Suprapubic skin (tissue), 3 donors: ENCODE data around the gene COPS7B.

Source experiments
- CTCF ChIP-seq, 2 donors: fragments of 200-600 bp in 1 of 2; fragments of 450-650 bp in 1 of 2; sonication (generic) in 1 of 2; IDR thresholded peaks; one replicate each; pipeline ENCODE4 v1.5.1; 2016 to 2019; ENCODE audit warnings: antibody characterized with exemption in 2 of 2, mild to moderate bottlenecking in 1 of 2, moderate library complexity in 1 of 2
- POLR2A ChIP-seq, 2 donors: fragments of 450-650 bp; IDR thresholded peaks; one replicate each; pipeline ENCODE4 v1.6.1; 2017; ENCODE audit warnings: antibody characterized with exemption in 2 of 2, mild to moderate bottlenecking in 2 of 2, moderate library complexity in 2 of 2

GRCh38 chr2:231807020-231807419, 20.8 kb downstream of the COPS7B start:
- TF ChIP-seq CTCF (IDR thresholded peaks at IDR 0.05) (no peak), POLR2A (IDR thresholded peaks at IDR 0.05) (no peak)
